Measurements from ENCODE around the gene PLXNA4.

The PLXNA4 gene

GRCh38 chr7:132117636-132118035 is 458.6 kb downstream of the PLXNA4 start:
- no peak for TF ChIP-seq CTCF (IDR thresholded peaks at IDR 0.05)

GRCh38 chr7:132117181-132117580 is 459.1 kb downstream of the PLXNA4 start:
- TF ChIP-seq CTCF (IDR thresholded peaks at IDR 0.05): no peak

GRCh38 chr7:132116369-132116768 is 459.9 kb downstream of the PLXNA4 start:
- TF ChIP-seq CTCF (IDR thresholded peaks at IDR 0.05): no peak

- TF ChIP-seq CTCF (IDR thresholded peaks at IDR 0.05): no peak
Observed at GRCh38 chr7:132115758-132116157, 460.5 kb downstream of the PLXNA4 start.

DNA sequence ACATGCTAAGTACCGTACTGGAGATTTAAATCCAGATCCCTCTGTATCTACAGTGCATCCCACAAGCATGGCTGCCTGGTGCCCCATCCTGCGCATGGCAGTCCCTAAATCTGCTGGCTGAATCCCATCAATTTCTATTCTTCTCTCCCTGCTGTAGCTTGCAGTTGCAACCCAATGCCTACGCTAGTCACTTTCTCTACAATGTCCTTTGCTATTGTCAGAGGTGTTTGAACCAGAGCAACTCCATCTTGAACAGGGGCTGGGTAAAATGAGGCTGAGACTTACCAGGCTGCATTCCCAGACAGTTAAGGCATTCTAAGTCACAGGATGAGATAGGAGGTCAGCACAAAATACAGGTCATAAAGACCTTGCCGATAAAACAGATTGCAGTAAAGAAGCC is 461.2 kb downstream of the PLXNA4 start:
- TF ChIP-seq CTCF (IDR thresholded peaks at IDR 0.05): no peak

DNA sequence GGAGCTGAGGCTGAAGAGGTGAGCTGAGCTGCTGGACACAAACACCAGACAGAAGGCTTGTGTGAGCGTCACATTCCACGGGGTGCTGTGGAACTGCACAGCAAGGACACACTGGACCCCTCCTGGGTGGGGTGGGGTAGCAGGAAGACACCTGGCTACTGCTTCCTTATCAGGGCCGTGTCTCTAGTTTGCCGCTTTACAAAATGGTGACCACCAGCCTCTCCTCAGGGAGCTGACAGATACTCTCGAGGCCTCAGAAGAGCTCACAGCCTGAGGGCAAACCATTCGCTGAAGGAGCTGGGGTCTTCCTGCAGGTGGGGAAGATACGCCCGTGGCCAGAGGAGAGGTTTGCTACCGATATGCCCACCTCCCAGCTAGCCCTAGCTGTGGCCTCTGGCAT is 461.9 kb downstream of the PLXNA4 start:
- no peak for TF ChIP-seq CTCF (IDR thresholded peaks at IDR 0.05)

- no peak for TF ChIP-seq CTCF (IDR thresholded peaks at IDR 0.05)
Observed at GRCh38 chr7:132113536-132114371, 462.5 kb downstream of the PLXNA4 start.

All from LNCAP (cell line).